ENCODE data around the gene ZSWIM9.

DNA sequence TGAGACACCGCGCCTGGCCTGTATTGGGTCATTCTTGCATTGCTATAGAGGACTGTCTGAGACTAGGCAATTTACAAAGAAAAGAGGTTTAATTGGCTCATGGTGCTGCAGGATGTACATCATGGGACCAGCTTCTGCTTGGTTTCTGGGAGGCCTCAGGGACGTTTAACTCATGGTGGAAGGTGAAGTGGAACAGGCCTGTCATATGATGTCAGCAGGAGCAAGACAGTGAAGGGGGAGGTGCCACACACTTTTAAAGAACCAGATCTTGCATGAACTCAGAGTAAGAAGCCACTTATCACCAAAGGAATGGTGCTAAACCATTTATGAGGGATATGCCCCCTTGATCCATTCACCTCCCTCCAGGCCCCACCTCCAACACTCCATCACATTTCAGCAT, 66.6 kb downstream of the ZSWIM9 start:
- no peak for TF ChIP-seq YY1 (IDR thresholded peaks at IDR 0.05)
- TF ChIP-seq, protein P1, sequence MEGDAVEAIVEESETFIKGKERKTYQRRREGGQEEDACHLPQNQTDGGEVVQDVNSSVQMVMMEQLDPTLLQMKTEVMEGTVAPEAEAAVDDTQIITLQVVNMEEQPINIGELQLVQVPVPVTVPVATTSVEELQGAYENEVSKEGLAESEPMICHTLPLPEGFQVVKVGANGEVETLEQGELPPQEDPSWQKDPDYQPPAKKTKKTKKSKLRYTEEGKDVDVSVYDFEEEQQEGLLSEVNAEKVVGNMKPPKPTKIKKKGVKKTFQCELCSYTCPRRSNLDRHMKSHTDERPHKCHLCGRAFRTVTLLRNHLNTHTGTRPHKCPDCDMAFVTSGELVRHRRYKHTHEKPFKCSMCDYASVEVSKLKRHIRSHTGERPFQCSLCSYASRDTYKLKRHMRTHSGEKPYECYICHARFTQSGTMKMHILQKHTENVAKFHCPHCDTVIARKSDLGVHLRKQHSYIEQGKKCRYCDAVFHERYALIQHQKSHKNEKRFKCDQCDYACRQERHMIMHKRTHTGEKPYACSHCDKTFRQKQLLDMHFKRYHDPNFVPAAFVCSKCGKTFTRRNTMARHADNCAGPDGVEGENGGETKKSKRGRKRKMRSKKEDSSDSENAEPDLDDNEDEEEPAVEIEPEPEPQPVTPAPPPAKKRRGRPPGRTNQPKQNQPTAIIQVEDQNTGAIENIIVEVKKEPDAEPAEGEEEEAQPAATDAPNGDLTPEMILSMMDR (IDR thresholded peaks at IDR 0.05; ENCODE audit: low read depth, low read length, missing input control), result no peak
- TF ChIP-seq, protein P2, sequence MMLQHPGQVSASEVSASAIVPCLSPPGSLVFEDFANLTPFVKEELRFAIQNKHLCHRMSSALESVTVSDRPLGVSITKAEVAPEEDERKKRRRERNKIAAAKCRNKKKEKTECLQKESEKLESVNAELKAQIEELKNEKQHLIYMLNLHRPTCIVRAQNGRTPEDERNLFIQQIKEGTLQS (IDR thresholded peaks at IDR 0.05), result no peak

Data from liver (tissue), 3 donors.